SK-N-MC (cell line): ENCODE data around the gene PODXL2.

ENCODE experiments used
- EZH2 ChIP-seq: fragments of 200-600 bp; sonication (generic); IDR thresholded peaks from one replicate; pipeline ENCODE4 v1.6.1; 2017; ENCODE audit warnings: antibody characterized with exemption
- POLR2AphosphoS5 ChIP-seq: IDR thresholded peaks from 2 replicates; pipeline ENCODE4 v1.6.1; 2012; ENCODE audit warnings: mild to moderate bottlenecking, low read depth, low read length, borderline replicate concordance

DNA sequence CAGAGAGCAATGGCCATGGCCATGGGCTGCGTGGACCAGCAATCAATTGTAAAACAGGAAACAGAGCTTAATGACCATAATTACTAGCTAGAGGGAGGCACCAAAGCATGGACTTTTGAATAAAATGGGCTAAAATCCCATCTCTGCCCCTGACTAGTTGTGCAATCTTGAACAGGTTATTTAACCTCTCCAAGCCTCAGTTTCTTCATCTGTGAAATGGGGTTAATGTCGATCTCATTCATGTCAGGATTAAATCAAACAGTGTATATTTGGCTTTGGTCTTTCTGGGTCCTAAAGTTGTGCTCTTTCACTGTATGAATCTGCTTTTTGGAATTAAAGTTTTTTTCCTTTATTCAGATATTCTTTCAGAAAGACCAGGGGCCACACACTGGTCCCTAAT, 79.9 kb downstream of the PODXL2 start:
- TF ChIP-seq EZH2 (no peak), POLR2AphosphoS5 (no peak)
